ENCODE data around the gene ADAM10. TPM values are rescaled to one million over a fixed set of nuclear protein-coding genes. Genes with fewer than 3 reads are reported as not detected.

ADAM10 gene
- total and polyA plus RNA-seq, 8 donors, result 5.8 to 159 (median 17.2) TPM

DNA sequence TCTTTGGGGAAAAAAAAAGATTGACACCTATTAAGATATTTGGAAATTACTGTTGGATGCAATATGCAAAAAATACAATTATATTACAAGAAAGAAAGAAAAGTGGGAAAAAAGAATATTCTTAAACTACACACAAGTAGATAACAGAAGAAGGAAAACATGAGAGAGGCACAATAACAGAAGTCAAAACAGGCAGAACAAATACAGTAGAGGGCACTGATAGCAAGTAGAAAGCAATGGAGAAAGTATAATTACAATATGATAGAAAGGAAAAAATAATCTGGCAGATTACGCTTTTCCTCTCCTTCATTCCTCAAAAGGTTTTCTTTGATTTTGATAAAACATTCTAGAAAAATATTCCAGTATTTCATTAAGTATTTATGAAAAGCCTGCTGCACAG is 72.1 kb downstream of the ADAM10 start:
- H3K27ac ChIP-seq, result no peak overlapping the region
- no peaks in the 10 kb centered on the region for H3K27me3 ChIP-seq
- WGBS, 5 donors, result 40 to 77% (median 53%) methylated on average over 1 of the region's 1 CpG
- peaks cover 0 to 13% (median 9%) of the 10 kb centered on the region in 4 donors for H3K36me3 ChIP-seq
- intact Hi-C loops (cut with DNase I; ENCODE audit: low total_unique reads), result no loop called here
- no peak for DNase-seq
- no peaks in the 10 kb centered on the region for H3K9me3 ChIP-seq
- TF ChIP-seq POLR2A (IDR thresholded peaks at IDR 0.05), result no peak
- H3K4me1 ChIP-seq, result peaks cover 0 to 7% (median 5%) of the 10 kb centered on the region in 4 donors
- H3K4me3 ChIP-seq, result no peak overlapping the region

DNA sequence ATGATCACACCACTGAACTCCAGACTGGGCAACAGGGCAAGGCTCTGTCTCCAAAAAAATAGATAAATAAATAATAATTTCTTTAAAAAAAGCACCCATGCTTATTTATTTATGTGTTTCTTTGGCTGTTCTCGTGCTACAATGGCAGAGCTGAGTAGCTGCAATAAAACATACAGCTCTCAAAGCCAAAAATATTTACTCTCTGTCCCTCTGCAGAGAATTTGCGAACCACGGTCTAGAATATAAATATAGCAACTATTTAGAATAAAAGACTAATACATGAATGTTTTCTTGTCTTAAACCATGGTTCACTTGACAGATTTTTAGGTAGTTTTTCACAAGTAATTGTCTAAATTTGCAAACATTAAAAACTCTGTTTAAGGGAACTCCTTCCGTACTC is 72.7 kb downstream of the ADAM10 start:
- DNase-seq, result no peak
- TF ChIP-seq EP300 (IDR thresholded peaks at IDR 0.05), result no peak
- TF ChIP-seq POLR2AphosphoS5 (IDR thresholded peaks at IDR 0.05), result no peak
- no peak for TF ChIP-seq POLR2A (IDR thresholded peaks at IDR 0.05)
- TF ChIP-seq, protein P1, sequence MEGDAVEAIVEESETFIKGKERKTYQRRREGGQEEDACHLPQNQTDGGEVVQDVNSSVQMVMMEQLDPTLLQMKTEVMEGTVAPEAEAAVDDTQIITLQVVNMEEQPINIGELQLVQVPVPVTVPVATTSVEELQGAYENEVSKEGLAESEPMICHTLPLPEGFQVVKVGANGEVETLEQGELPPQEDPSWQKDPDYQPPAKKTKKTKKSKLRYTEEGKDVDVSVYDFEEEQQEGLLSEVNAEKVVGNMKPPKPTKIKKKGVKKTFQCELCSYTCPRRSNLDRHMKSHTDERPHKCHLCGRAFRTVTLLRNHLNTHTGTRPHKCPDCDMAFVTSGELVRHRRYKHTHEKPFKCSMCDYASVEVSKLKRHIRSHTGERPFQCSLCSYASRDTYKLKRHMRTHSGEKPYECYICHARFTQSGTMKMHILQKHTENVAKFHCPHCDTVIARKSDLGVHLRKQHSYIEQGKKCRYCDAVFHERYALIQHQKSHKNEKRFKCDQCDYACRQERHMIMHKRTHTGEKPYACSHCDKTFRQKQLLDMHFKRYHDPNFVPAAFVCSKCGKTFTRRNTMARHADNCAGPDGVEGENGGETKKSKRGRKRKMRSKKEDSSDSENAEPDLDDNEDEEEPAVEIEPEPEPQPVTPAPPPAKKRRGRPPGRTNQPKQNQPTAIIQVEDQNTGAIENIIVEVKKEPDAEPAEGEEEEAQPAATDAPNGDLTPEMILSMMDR (IDR thresholded peaks at IDR 0.05), result no peak
- H3K36me3 ChIP-seq, result peaks cover 0 to 13% (median 9%) of the 10 kb centered on the region in 4 donors

DNA sequence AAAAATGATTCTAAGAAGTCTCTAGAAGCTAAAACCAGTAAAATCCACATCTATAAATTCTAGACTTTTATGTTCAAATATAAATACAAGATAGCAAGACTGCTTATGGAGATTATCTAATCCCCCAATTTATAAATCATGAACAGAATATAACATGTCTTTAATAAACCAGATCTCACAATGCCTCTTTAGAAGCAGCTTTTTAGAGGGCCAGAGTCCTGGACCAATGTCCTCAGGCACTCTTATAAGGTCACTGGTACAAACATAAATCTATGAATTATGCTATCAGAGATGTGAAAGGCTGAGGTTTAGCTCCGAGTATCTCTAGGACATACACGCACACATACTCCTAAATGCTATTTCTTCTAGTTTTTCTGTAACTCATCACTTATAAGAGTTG is 78.3 kb downstream of the ADAM10 start:
- Histone ChIP-seq H3K36me3 (peaks cover 0 to 11% (median 2%) of the 10 kb centered on the region in 4 donors), H3K27me3 (no peaks in the 10 kb centered on the region), H3K4me1 (peaks cover 0 to 13% (median 3%) of the 10 kb centered on the region in 4 donors), H3K27ac (no peak overlapping the region), H3K9me3 (no peaks in the 10 kb centered on the region), H3K4me3 (no peak overlapping the region)
- 96 to 100% (median 96%) methylated on average over 2 of the region's 2 CpGs for WGBS, 5 donors
- intact Hi-C loops (cut with DNase I; ENCODE audit: low total_unique reads), result no loop called here
- no peak for DNase-seq
- TF ChIP-seq POLR2A (IDR thresholded peaks at IDR 0.05) (no peak), POLR2AphosphoS5 (IDR thresholded peaks at IDR 0.05) (no peak), EP300 (IDR thresholded peaks at IDR 0.05) (no peak)
- TF ChIP-seq, protein P1 (IDR thresholded peaks at IDR 0.05), result no peak

More for the DNA sequence above, 72.7 kb downstream of the ADAM10 start:
- Histone ChIP-seq H3K27ac (no peak overlapping the region), H3K9me3 (no peaks in the 10 kb centered on the region), H3K27me3 (no peaks in the 10 kb centered on the region), H3K4me1 (peaks cover 0 to 7% (median 5%) of the 10 kb centered on the region in 4 donors), H3K4me3 (no peak overlapping the region)
- intact Hi-C loops (cut with DNase I; ENCODE audit: low total_unique reads), result no loop called here
- 81 to 87% (median 83%) methylated on average over 4 of the region's 4 CpGs for WGBS, 5 donors

DNA sequence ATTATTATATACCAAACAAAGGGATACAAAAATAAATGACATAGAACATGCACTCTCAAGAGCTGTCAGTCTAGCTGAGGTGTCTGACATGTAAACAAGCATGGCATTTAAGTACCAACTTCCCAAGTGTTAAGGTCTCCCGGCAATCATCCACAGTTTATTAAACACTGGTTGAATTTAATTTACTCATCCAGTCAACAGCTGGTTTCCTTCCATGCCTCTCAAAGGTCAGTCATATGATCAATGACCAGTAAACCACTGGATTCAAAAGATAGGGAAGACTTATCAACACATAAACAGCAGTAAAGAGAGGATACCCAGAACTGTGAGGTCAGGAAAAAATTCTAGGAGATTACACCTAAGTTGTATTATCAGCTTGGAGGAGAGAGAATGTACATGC is 80.4 kb downstream of the ADAM10 start:
- no peak overlapping the region for H3K27ac ChIP-seq
- H3K9me3 ChIP-seq, result no peaks in the 10 kb centered on the region
- peak in 1 of 2 donors; percentile 2 for DNase-seq
- intact Hi-C loops (cut with DNase I; ENCODE audit: low total_unique reads), result no loop called here
- 20 to 33% (median 26%) methylated on average over 1 of the region's 1 CpG for WGBS, 5 donors
- H3K27me3 ChIP-seq, result no peaks in the 10 kb centered on the region
- H3K4me3 ChIP-seq, result no peak overlapping the region
- no peak for TF ChIP-seq EP300 (IDR thresholded peaks at IDR 0.05)
- no peak for TF ChIP-seq POLR2A (IDR thresholded peaks at IDR 0.05)
- no peak for TF ChIP-seq POLR2AphosphoS5 (IDR thresholded peaks at IDR 0.05)
- TF ChIP-seq, protein P1 (IDR thresholded peaks at IDR 0.05), result no peak
- peaks cover 0 to 13% (median 3%) of the 10 kb centered on the region in 4 donors for H3K4me1 ChIP-seq
- H3K36me3 ChIP-seq, result peaks cover 0 to 12% (median 8%) of the 10 kb centered on the region in 4 donors

DNA sequence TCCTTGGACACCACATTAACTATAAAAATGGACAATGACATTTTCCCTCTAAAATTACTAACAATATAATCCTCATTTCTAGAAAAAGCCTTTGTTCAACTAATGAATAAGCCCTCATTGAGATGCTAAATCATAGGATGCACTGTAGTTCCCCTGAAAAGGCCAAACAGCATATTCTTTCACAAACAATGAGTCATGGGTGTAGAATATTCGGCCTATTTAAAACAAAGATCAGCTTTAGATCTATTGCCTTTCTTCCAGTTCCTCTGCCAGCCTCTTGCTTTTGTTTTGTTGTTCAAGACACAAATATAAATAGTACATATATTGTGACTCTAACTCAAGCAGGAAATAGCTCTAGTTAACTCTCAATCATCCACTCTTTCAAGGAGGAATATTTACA is 82.5 kb downstream of the ADAM10 start:
- H3K27me3 ChIP-seq, result no peaks in the 10 kb centered on the region
- intact Hi-C loops (cut with DNase I; ENCODE audit: low total_unique reads), result no loop called here
- H3K9me3 ChIP-seq, result no peaks in the 10 kb centered on the region
- peaks cover 0 to 33% (median 24%) of the 10 kb centered on the region in 4 donors for H3K36me3 ChIP-seq
- TF ChIP-seq POLR2A (IDR thresholded peaks at IDR 0.05), result no peak
- TF ChIP-seq, protein P1 (IDR thresholded peaks at IDR 0.05), result no peak
- no peak for TF ChIP-seq POLR2AphosphoS5 (IDR thresholded peaks at IDR 0.05)
- no peak for TF ChIP-seq EP300 (IDR thresholded peaks at IDR 0.05)
- H3K27ac ChIP-seq, result no peak overlapping the region
- peak in 1 of 2 donors; percentile 5 for DNase-seq
- WGBS, 5 donors, result 43 to 63% (median 48%) methylated on average over 1 of the region's 1 CpG
- H3K4me1 ChIP-seq, result peaks cover 0 to 13% (median 3%) of the 10 kb centered on the region in 4 donors
- no peak overlapping the region for H3K4me3 ChIP-seq

Measured in stomach (tissue), 9 donors.